ENCODE data around the gene NFAT5.
"Not testable (repeated sequence)": the region's sequence is repeated elsewhere in the genome, so short reads cannot be mapped to it uniquely, and the experiment has no call there.

The NFAT5 gene

DNA sequence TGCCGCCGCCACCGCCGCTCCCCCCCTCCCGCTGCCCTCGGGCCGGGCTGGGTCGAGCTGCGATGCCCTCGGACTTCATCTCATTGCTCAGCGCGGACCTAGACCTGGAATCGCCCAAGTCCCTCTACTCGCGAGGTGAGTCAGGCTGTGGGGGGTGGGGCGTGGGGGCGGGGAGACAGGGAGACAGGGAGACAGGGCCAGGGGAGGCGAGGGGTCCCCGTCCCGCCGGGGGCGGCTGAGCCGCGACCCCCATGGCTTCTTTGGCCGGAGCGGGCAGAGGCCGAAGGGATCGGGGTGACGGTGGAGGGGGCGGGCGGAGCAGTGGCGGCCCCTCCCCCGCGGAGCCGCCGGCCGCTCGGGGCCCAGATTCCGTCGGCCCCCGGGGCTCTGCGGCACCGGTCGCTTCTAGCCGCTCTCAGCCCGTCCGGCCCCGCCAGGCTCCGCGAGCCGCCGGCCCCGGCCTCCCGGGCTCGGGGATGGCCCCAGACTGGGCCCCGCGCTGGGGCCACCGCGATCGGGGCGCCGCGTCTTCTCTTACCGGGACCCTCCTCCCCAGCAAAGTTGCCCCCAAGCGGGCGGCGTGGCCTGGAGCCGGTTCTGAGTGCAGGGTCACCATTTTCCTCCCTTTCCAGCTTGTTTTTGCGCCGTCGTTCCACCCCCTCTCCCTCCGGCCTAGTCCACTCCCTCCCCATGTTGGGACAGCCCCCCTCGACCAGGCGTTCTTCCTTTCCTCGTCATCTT, 644 bp downstream of the NFAT5 start:
- DNase-seq (ENCODE audit: low spot score) = peak; percentile 82
- TF ChIP-seq, protein P1, sequence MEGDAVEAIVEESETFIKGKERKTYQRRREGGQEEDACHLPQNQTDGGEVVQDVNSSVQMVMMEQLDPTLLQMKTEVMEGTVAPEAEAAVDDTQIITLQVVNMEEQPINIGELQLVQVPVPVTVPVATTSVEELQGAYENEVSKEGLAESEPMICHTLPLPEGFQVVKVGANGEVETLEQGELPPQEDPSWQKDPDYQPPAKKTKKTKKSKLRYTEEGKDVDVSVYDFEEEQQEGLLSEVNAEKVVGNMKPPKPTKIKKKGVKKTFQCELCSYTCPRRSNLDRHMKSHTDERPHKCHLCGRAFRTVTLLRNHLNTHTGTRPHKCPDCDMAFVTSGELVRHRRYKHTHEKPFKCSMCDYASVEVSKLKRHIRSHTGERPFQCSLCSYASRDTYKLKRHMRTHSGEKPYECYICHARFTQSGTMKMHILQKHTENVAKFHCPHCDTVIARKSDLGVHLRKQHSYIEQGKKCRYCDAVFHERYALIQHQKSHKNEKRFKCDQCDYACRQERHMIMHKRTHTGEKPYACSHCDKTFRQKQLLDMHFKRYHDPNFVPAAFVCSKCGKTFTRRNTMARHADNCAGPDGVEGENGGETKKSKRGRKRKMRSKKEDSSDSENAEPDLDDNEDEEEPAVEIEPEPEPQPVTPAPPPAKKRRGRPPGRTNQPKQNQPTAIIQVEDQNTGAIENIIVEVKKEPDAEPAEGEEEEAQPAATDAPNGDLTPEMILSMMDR (IDR thresholded peaks at IDR 0.05; ENCODE audit: extremely low read depth, missing control alignments) = no peak

DNA sequence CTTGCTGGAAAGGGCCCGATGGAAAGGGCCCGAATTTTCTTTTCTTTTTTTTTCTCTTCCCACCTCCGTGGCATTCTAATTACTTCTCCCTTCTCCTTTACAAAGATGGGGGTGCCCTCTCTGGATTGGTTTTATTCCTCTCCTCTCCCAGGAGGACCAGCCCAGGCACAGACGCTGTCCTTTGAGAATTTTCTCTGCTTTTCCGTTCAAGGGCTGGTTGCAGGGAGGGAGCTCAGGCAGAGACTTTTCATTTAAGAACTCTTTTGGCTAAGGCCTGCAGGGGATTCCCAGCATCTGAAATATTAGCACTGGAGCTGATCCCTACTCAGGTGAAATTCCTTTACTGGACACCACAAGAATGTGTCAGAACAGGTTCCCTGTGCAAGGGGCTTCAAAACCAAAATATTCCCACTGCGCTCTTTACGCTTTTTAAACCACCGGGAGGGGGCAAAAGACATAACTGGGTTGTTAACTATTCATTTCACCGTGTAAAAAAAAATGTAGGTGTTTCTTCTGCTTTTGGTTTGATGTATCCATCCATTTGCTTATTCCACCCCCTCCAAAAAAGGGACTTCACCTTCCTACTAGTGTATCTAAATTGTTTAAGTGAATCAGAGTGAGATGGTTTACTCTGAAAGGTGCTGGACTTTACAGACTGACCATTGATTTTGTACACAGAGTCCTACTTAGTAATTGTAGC, 1.4 kb downstream of the NFAT5 start:
- TF ChIP-seq, protein P1 (IDR thresholded peaks at IDR 0.05; ENCODE audit: extremely low read depth, missing control alignments) = no peak
- peak; percentile 58 for DNase-seq (ENCODE audit: low spot score)

DNA sequence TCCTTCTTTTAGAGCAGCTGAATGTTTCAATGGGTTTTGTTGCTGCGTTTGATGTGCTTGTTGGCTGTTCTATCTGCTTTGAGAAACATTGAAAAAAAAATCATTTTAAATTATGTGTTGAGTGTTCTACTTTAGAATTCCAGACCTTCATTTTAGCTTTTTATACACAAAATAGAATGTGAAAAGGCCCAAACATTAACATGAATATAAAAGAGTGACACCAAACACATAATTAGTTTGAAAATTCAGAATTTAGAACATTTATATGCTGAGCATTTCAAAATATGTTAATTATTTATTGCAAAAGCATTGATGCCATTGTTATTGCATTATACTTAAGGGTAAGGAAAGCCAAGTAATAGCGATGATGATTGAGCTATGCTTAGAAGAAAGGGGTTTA, 2.9 kb downstream of the NFAT5 start:
- TF ChIP-seq, protein P1 (IDR thresholded peaks at IDR 0.05; ENCODE audit: extremely low read depth, missing control alignments) = no peak
- no peak for DNase-seq (ENCODE audit: low spot score)

DNA sequence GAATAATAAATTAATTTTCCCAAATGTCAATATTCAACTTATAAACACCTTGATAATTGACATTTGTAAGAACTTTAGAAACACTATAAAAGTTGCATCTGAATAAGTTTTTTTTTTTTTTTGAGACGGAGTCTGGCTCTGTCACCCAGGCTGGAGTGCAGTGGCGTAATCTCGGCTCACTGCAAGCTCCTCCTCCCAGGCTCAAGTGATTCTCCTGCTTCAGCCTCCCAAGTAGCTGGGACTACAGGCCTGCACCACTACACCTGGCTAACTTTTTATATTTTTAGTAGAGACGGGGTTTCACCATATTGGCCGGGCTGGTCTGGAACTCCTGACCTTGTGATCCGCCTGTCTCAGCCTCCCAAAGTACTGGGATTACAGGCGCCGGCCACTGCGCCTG, 13.0 kb downstream of the NFAT5 start:
- not testable (repeated sequence) for DNase-seq (ENCODE audit: low spot score)

DNA sequence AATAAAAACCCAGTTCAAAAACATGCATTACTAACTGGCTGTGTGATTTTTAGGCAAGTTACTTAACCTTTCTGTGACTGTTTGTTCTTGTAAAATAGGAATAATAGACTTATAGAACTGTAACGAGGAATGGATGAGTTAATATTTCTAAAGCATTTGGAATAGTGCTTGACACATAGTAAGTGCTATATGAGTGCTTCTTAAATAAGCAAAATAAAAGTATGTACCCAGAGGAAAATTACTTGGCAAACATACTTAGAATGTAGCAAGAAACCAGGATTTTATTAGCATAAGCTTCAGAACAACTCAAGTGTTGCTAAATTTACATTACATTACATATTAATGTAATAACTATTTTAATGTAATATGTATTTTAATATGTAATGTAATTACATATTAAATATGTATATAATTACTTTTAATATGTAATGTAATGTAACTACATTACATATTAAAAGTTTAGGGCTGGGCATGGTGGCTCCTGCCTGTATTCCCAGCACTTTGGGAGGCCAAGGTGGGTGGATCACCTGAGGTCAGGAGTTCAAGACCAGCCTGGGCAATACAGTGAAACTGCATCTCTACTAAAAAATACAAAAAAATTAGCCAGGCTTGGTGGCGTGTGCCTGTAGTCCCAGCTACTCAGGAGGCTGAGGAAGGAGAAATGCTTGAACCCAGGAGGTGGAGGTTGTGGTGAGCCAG, 14.2 kb downstream of the NFAT5 start:
- TF ChIP-seq, protein P1 (IDR thresholded peaks at IDR 0.05; ENCODE audit: extremely low read depth, missing control alignments) = no peak
- DNase-seq (ENCODE audit: low spot score) = no peak

DNA sequence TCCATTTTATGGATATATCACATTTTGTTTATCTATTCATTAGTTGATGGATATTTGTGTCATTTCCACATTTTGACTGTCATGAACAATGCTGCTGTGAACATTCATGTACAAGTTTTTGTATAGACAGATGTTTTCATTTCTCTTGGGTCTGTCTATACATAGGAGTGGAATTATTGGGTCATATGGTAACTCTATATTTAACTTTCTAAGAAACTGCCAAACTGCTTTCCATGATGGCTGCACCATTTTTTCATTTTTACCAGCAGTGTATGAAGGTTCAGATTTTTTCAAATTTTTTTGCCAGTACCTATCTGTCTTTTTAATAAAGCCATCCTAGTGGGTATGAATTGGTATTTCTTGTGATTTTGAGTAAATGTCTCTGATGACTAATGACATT, 15.5 kb downstream of the NFAT5 start:
- no peak for DNase-seq (ENCODE audit: low spot score)
- TF ChIP-seq, protein P1 (IDR thresholded peaks at IDR 0.05; ENCODE audit: extremely low read depth, missing control alignments) = no peak

DNA sequence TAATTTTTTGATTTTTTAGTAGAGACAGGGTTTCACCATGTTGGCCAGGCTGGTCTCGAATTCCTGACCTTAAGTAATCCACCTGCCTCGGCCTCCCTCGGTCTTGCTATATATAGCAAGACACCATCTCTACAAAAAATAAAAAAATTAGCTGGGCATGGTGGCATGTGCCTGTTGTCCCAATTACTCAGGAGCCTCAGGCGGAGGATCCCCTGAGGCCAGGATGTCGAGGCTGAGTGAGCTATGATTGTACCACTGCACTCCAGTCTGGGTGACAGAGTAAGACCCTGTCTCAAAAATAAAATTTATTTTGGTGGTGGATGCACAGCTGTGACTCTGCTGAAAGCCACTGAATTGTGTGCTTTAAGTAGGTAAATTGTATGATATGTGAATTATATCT, 18.7 kb downstream of the NFAT5 start:
- DNase-seq (ENCODE audit: low spot score) = not testable (repeated sequence)

DNA sequence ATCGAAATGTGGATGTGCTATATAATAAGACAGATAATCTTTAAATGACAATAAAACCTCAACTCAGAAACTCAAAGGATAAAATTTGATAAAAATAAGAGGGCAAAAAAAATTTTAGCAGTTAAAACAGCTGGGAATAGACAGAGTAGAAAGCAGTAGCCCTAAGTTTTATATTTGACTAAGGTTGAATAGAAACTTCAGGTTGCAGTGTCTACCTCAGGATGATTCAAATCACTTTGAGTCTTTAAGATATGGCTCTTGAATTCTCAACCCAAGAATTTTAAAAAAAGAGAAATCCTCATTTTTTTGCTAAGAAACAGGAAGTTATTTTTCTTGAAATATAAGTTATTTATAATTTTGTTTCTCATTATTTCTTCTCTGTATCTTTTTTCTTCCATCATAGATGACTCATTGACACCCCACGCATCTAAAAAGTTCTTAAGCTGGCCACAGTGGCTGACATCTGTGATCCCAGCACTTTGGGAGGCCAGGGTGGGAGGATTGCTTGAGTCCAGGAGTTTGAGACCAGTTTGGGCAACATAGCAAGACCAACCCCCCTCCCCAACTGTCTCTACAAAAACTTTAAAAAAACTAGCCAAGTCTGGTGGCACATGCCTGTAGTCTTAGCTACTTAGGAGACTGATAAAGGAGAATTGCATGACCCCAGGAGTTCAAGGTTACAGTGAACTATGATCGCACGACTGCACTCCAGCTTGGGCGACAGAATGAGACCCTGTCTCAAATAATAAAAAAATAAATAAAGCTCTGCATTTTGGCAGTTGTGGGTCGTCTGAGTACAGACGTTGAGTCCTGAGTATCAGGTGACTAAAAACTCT, 23.9 kb downstream of the NFAT5 start:
- TF ChIP-seq, protein P1 (IDR thresholded peaks at IDR 0.05; ENCODE audit: extremely low read depth, missing control alignments) = no peak
- DNase-seq (ENCODE audit: low spot score) = no peak
